OCI-LY3 (cell line): Measurements from ENCODE around the gene PGM2.

Source experiments
- H2AFZ ChIP-seq: fragments of 200-600, 300-600 bp; shearing (Covaris generic); 2 replicates; pipeline ENCODE4 v1.6.0; 2014; ENCODE audit warnings: antibody characterized with exemption, low read depth, low read length
- H3K27ac ChIP-seq: fragments of 200-600, 300-600 bp; sonication (generic); 2 replicates; pipeline ENCODE4 v1.5.1; 2014; ENCODE audit warnings: mild to moderate bottlenecking, low read length, moderate library complexity, mixed read lengths
- H3K27me3 ChIP-seq: fragments of 200-600, 300-600 bp; sonication (generic); 2 replicates; pipeline ENCODE4 v1.6.1; 2014; ENCODE audit warnings: low read depth, low read length, mixed read lengths
- H3K36me3 ChIP-seq: fragments of 200-600, 300-600 bp; sonication (generic); replicated peaks from 2 replicates; pipeline ENCODE3; 2014; ENCODE audit warnings: low read depth, low read length, mixed read lengths
- H3K4me1 ChIP-seq: fragments of 300-600, 200-600 bp; sonication (generic); 2 replicates; pipeline ENCODE4 v1.6.1; 2014; ENCODE audit warnings: low read length, mixed read lengths
- H3K4me2 ChIP-seq: fragments of 200-600, 300-600 bp; sonication (generic); 2 replicates; pipeline ENCODE4 v1.6.1; 2014; ENCODE audit warnings: low read length, mixed read lengths
- H3K4me3 ChIP-seq: fragments of 300-600, 200-600 bp; sonication (generic); 2 replicates; pipeline ENCODE4 v1.5.1; 2014; ENCODE audit warnings: antibody characterized with exemption, mild to moderate bottlenecking, low read length, moderate library complexity
- H3K79me2 ChIP-seq: fragments of 300-600, 200-600 bp; shearing (Covaris generic); 2 replicates; pipeline ENCODE4 v1.6.1; 2014; ENCODE audit warnings: mild to moderate bottlenecking, low read length, mixed read lengths
- H3K9ac ChIP-seq: fragments of 300-600, 200-600 bp; shearing (Covaris generic); 2 replicates; pipeline ENCODE4 v1.6.0; 2014; ENCODE audit warnings: mild to moderate bottlenecking, low read length, moderate library complexity
- H3K9me3 ChIP-seq: fragments of 200-600, 300-600 bp; shearing (Covaris generic); 2 replicates; pipeline ENCODE4 v1.6.1; 2014; ENCODE audit warnings: low read length, mixed read lengths; ENCODE audit not compliant: insufficient read depth
- H4K20me1 ChIP-seq: fragments of 200-600, 300-600 bp; sonication (generic); 2 replicates; pipeline ENCODE4 v1.6.1; 2016; ENCODE audit warnings: low read length, mixed read lengths; ENCODE audit not compliant: insufficient read depth
- EZH2phosphoT487 ChIP-seq: fragments of 200-600 bp; shearing (Covaris generic); IDR thresholded peaks from 2 replicates; pipeline ENCODE4 v1.6.1; 2018; ENCODE audit warnings: antibody characterized with exemption, mixed run types, low read depth
- TF ChIP-seq, protein P1 (sequence below): fragments of 200-600, 300-600 bp; sonication (generic); IDR thresholded peaks from 2 replicates; pipeline ENCODE4 v1.5.1; 2014; ENCODE audit warnings: antibody characterized with exemption, low read length, low read depth

The PGM2 gene

DNA sequence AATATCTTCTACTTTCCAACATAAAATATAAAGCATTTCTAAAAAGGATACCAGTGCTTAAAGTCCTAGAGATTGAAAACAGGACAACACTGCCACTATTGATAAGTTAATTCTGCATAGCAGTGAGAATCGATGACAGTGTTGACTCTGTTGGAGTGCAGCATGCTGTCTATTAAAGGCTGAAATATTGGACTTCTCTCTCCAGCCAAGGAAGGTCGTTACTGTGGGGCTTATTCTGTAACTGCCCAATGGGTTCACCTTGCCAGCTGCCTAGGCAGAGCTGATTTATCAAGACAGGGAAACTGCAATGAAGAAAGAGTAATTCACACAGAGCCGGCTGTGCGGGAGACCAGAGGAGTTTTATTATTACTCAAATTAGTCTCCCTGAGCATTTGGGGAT lies 37.7 kb upstream of the PGM2 start:
- no peak overlapping the region for H3K4me3 ChIP-seq
- H3K9ac ChIP-seq = no peak overlapping the region
- no peaks in the 10 kb centered on the region for H3K36me3 ChIP-seq
- H3K27me3 ChIP-seq = peaks cover 15% of the 10 kb centered on the region; the same call in 1 of the 2 replicates
- H4K20me1 ChIP-seq = no peaks in the 10 kb centered on the region
- H2AFZ ChIP-seq = no peak overlapping the region
- H3K4me1 ChIP-seq = no peaks in the 10 kb centered on the region
- no peaks in the 10 kb centered on the region for H3K79me2 ChIP-seq
- TF ChIP-seq, protein P1, sequence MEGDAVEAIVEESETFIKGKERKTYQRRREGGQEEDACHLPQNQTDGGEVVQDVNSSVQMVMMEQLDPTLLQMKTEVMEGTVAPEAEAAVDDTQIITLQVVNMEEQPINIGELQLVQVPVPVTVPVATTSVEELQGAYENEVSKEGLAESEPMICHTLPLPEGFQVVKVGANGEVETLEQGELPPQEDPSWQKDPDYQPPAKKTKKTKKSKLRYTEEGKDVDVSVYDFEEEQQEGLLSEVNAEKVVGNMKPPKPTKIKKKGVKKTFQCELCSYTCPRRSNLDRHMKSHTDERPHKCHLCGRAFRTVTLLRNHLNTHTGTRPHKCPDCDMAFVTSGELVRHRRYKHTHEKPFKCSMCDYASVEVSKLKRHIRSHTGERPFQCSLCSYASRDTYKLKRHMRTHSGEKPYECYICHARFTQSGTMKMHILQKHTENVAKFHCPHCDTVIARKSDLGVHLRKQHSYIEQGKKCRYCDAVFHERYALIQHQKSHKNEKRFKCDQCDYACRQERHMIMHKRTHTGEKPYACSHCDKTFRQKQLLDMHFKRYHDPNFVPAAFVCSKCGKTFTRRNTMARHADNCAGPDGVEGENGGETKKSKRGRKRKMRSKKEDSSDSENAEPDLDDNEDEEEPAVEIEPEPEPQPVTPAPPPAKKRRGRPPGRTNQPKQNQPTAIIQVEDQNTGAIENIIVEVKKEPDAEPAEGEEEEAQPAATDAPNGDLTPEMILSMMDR = no peak
- TF ChIP-seq EZH2phosphoT487 = no peak
- H3K9me3 ChIP-seq = no peaks in the 10 kb centered on the region
- H3K4me2 ChIP-seq = no peak overlapping the region
- H3K27ac ChIP-seq = no peak overlapping the region

DNA sequence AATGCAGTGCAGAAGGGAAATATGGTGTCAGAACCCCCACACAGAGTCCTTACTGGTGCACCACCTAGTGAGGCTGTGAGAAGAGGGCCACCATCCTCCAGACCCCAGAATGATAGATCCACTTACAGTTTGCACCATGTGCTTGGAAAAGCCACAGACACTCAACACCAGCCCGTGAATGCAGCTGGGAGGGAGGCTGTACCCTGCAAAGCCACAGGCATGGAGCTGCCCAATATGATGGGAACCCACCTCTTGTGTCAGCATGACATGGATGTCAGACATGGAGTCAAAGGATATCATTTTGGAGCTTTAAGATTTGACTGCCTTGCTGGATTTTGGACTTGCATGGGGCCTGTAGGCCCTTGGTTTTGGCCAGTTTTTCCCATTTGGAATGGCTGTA lies 34.2 kb upstream of the PGM2 start:
- no peaks in the 10 kb centered on the region for H3K79me2 ChIP-seq
- H3K4me1 ChIP-seq = no peaks in the 10 kb centered on the region
- H3K36me3 ChIP-seq = no peaks in the 10 kb centered on the region
- no peaks in the 10 kb centered on the region for H4K20me1 ChIP-seq
- H3K4me3 ChIP-seq = no peak overlapping the region
- no peak overlapping the region for H3K4me2 ChIP-seq
- TF ChIP-seq, protein P1 = no peak
- TF ChIP-seq EZH2phosphoT487 = no peak
- H3K9ac ChIP-seq = no peak overlapping the region
- H2AFZ ChIP-seq = no peak overlapping the region
- H3K9me3 ChIP-seq = no peaks in the 10 kb centered on the region
- H3K27ac ChIP-seq = no peak overlapping the region
- H3K27me3 ChIP-seq = peaks cover 21% of the 10 kb centered on the region

DNA sequence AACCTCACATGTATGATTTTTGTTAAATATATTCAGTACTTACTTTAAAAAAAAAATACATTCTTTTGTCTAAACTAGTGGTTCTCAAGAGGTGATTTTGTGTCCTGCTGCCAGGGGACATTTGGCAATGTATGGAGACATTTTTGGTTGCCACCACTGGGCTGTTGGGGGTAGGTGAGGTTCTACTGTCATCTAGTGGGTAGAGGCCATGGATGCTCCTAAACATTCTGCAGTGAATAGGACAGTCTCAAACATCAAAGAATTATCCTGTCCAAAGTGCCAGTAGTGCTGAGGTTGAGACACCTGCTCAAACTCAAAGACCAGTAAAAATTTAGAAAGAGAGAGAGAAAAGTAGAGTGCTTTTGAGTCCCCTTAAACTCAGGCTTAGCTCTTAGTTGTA lies 32.9 kb upstream of the PGM2 start:
- no peak overlapping the region for H3K4me3 ChIP-seq
- H2AFZ ChIP-seq = no peak overlapping the region
- H4K20me1 ChIP-seq = no peaks in the 10 kb centered on the region
- H3K27ac ChIP-seq = no peak overlapping the region
- no peaks in the 10 kb centered on the region for H3K4me1 ChIP-seq
- H3K9me3 ChIP-seq = no peaks in the 10 kb centered on the region
- H3K4me2 ChIP-seq = no peak overlapping the region
- H3K36me3 ChIP-seq = no peaks in the 10 kb centered on the region
- H3K79me2 ChIP-seq = no peaks in the 10 kb centered on the region
- H3K9ac ChIP-seq = no peak overlapping the region
- TF ChIP-seq, protein P1 = peak; percentile 61
- no peak for TF ChIP-seq EZH2phosphoT487
- H3K27me3 ChIP-seq = peaks cover 23% of the 10 kb centered on the region

GRCh38 chr4:37794056-37794455 lies 32.4 kb upstream of the PGM2 start:
- Histone ChIP-seq H3K79me2 (no peaks in the 10 kb centered on the region), H3K27me3 (peaks cover 20% of the 10 kb centered on the region), H3K27ac (no peak overlapping the region), H3K4me1 (no peaks in the 10 kb centered on the region), H3K4me3 (no peak overlapping the region), H3K9ac (no peak overlapping the region), H2AFZ (no peak overlapping the region), H3K9me3 (no peaks in the 10 kb centered on the region), H3K4me2 (no peak overlapping the region), H3K36me3 (no peaks in the 10 kb centered on the region), H4K20me1 (no peaks in the 10 kb centered on the region)
- no peak for TF ChIP-seq EZH2phosphoT487
- TF ChIP-seq, protein P1 = no peak
